Immature natural killer cell (primary cell): ENCODE measurements around the gene CFHR3. TPM values are rescaled to one million over a fixed set of nuclear protein-coding genes. Genes with fewer than 3 reads are reported as not detected.
"Not testable (repeated sequence)": the region's sequence is repeated elsewhere in the genome, so short reads cannot be mapped to it uniquely, and the experiment has no call there.

Experiments
- DNase-seq, 3 donors: peaks; one replicate each; pipeline ENCODE4 v3.0.0; 2022; ENCODE audit warnings: mixed read lengths in 1 of 3
- H3K27ac Mint-ChIP-seq, 6 donors: one replicate each; pipeline ENCODE4 v1.8.0; 2020; ENCODE audit warnings: mixed read lengths in 6 of 6, mild to moderate bottlenecking in 5 of 6, inconsistent platforms in 4 of 6, moderate library complexity in 3 of 6
- H3K27me3 Mint-ChIP-seq, 3 donors: one replicate each; pipeline ENCODE4 v1.8.0; 2020 to 2021; ENCODE audit warnings: low read depth in 3 of 3, mild to moderate bottlenecking in 3 of 3, mixed read lengths in 3 of 3, moderate library complexity in 3 of 3, inconsistent platforms in 1 of 3
- H3K36me3 Mint-ChIP-seq, 3 donors: one replicate each; pipeline ENCODE4 v1.8.0; 2020; ENCODE audit warnings: mixed read lengths in 3 of 3, inconsistent platforms in 2 of 3, mild to moderate bottlenecking in 2 of 3
- H3K4me1 Mint-ChIP-seq, 2 donors: one replicate each; pipeline ENCODE4 v1.8.0; 2020; ENCODE audit warnings: inconsistent platforms in 2 of 2, mild to moderate bottlenecking in 2 of 2, mixed read lengths in 2 of 2, moderate library complexity in 1 of 2
- H3K4me3 Mint-ChIP-seq, 5 donors: one replicate each; pipeline ENCODE4 v1.8.0; 2020; ENCODE audit warnings: mild to moderate bottlenecking in 5 of 5, mixed read lengths in 5 of 5, inconsistent platforms in 3 of 5, moderate library complexity in 3 of 5
- H3K9me3 Mint-ChIP-seq, 6 donors: one replicate each; pipeline ENCODE4 v1.8.0; 2020; ENCODE audit warnings: mild to moderate bottlenecking in 6 of 6, mixed read lengths in 6 of 6, inconsistent platforms in 4 of 6, moderate library complexity in 3 of 6
- polyA plus RNA-seq, 3 donors: library from polyadenylated mRNA; unstranded; fragments of 300-500 nt; fragmentation: Illumina TruSeq; gene quantifications; one replicate each; pipeline ENCODE4 v1.2.3, GENCODE V29; 2021

The CFHR3 gene
- polyA plus RNA-seq, 3 donors from 2014 or later = not detected

- DNase-seq, H3K4me1 Mint-ChIP-seq, H3K36me3 Mint-ChIP-seq, H3K27me3 Mint-ChIP-seq, H3K4me3 Mint-ChIP-seq, H3K27ac Mint-ChIP-seq: not testable (repeated sequence)
- H3K9me3 Mint-ChIP-seq = peaks cover 2 to 14% (median 6%) of the 10 kb centered on the region in 6 donors
Observed at GRCh38 chr1:196794103-196794502, 19.5 kb downstream of the CFHR3 start.

- Mint-ChIP-seq H3K27me3 (peaks cover 0 to 3% (median 0%) of the 10 kb centered on the region in 3 donors), H3K9me3 (peaks cover 2 to 18% (median 9%) of the 10 kb centered on the region in 6 donors), H3K4me1 (no peaks in the 10 kb centered on the region), H3K4me3 (no peak overlapping the region), H3K36me3 (no peaks in the 10 kb centered on the region), H3K27ac (no peak overlapping the region)
- DNase-seq = no peak
Observed at GRCh38 chr1:196797891-196798290, 23.3 kb downstream of the CFHR3 start.

GRCh38 chr1:196801920-196802319, 27.3 kb downstream of the CFHR3 start:
- H3K9me3 Mint-ChIP-seq, H3K4me3 Mint-ChIP-seq, DNase-seq, H3K36me3 Mint-ChIP-seq, H3K27ac Mint-ChIP-seq, H3K4me1 Mint-ChIP-seq, H3K27me3 Mint-ChIP-seq: not testable (repeated sequence)

- no peak overlapping the region for H3K4me3 Mint-ChIP-seq
- no peak for DNase-seq
- H3K4me1 Mint-ChIP-seq = no peaks in the 10 kb centered on the region
- H3K27ac Mint-ChIP-seq = no peak overlapping the region
- peaks cover 0 to 5% (median 3%) of the 10 kb centered on the region in 6 donors for H3K9me3 Mint-ChIP-seq
- no peaks in the 10 kb centered on the region for H3K36me3 Mint-ChIP-seq
- no peaks in the 10 kb centered on the region for H3K27me3 Mint-ChIP-seq
Observed at GRCh38 chr1:196808529-196809235, 34.0 kb downstream of the CFHR3 start.

- not testable (repeated sequence) for H3K4me3 Mint-ChIP-seq, H3K27ac Mint-ChIP-seq, H3K36me3 Mint-ChIP-seq, H3K4me1 Mint-ChIP-seq, H3K27me3 Mint-ChIP-seq, DNase-seq
- peaks cover 0 to 11% (median 2%) of the 10 kb centered on the region in 6 donors for H3K9me3 Mint-ChIP-seq
Observed at GRCh38 chr1:196817442-196817841, 42.8 kb downstream of the CFHR3 start.

- not testable (repeated sequence) for H3K4me1 Mint-ChIP-seq, H3K4me3 Mint-ChIP-seq, DNase-seq, H3K27me3 Mint-ChIP-seq, H3K27ac Mint-ChIP-seq, H3K36me3 Mint-ChIP-seq
- peaks cover 0 to 11% (median under 1%) of the 10 kb centered on the region in 6 donors for H3K9me3 Mint-ChIP-seq
Observed at GRCh38 chr1:196819531-196819930, 44.9 kb downstream of the CFHR3 start, which contains the start of gene CFHR1. Gene CFHR1 (plus strand): TSS chr1:196819731. CDS start chr1:196819845, 114 bp downstream.

GRCh38 chr1:196827860-196828259, 53.2 kb downstream of the CFHR3 start:
- not testable (repeated sequence) for H3K36me3 Mint-ChIP-seq, H3K9me3 Mint-ChIP-seq, DNase-seq, H3K4me1 Mint-ChIP-seq, H3K27me3 Mint-ChIP-seq, H3K27ac Mint-ChIP-seq
- peak overlapping the region in 1 of 5 donors; percentile 25 for H3K4me3 Mint-ChIP-seq

Other genes starting within 250 kb of the CFHR3 start
- gene KCNT2, start 166.4 kb upstream of the CFHR3 start, polyA plus RNA-seq = not detected
- gene CFH, start 122.8 kb upstream of the CFHR3 start, polyA plus RNA-seq = 1 to 10 TPM in 1 of 3 donors, under 1 TPM in 2; 0.19 to 4.9 (median 0.74) TPM
- not detected for gene CFHR1, start 44.9 kb downstream of the CFHR3 start, polyA plus RNA-seq
- not detected for gene CFHR4, start 113.2 kb downstream of the CFHR3 start, polyA plus RNA-seq
- not detected for gene CFHR2, start 168.9 kb downstream of the CFHR3 start, polyA plus RNA-seq
- not detected for gene CFHR5, start 202.7 kb downstream of the CFHR3 start, polyA plus RNA-seq